ENCODE results near the gene ZNF414.
"Not testable (repeated sequence)": the region's sequence is repeated elsewhere in the genome, so short reads cannot be mapped to it uniquely, and the experiment has no call there.

Gene ZNF414

GRCh38 chr19:8513687-8514504, at the start of gene ZNF414:
TSS of gene ZNF414 (minus strand) at chr19:8514167. CDS start at chr19:8514046, 121 bp downstream.
- DNase-seq, result peak; percentile 95

GRCh38 chr19:8561075-8561764, 47.3 kb upstream of the ZNF414 start:
- DNase-seq, result no peak

GRCh38 chr19:8558325-8558724, 44.4 kb upstream of the ZNF414 start:
- DNase-seq, result no peak

- DNase-seq, result no peak
These were observed 43.8 kb upstream of the ZNF414 start for GRCh38 chr19:8557642-8558238.

GRCh38 chr19:8553729-8554128, 39.8 kb upstream of the ZNF414 start:
- not testable (repeated sequence) for DNase-seq

GRCh38 chr19:8552810-8553209, 38.8 kb upstream of the ZNF414 start:
- DNase-seq, result no peak

GRCh38 chr19:8550070-8550469, 36.1 kb upstream of the ZNF414 start:
- DNase-seq, result no peak

- DNase-seq, result no peak
These were observed 31.8 kb upstream of the ZNF414 start for GRCh38 chr19:8545743-8546142.

- DNase-seq, result no peak
These were observed 30.2 kb upstream of the ZNF414 start for GRCh38 chr19:8544168-8544567.

- no peak for DNase-seq
These were observed 25.7 kb upstream of the ZNF414 start for GRCh38 chr19:8539621-8540149.

- no peak for DNase-seq
These were observed 23.1 kb upstream of the ZNF414 start for GRCh38 chr19:8537099-8537498.

- DNase-seq, result no peak
These were observed 22.3 kb upstream of the ZNF414 start for GRCh38 chr19:8536282-8536681.

- no peak for DNase-seq
These were observed 18.3 kb upstream of the ZNF414 start for GRCh38 chr19:8532225-8532624.

- DNase-seq, result no peak
These were observed 17.5 kb upstream of the ZNF414 start for GRCh38 chr19:8531470-8531869.

GRCh38 chr19:8530061-8530679, 16.2 kb upstream of the ZNF414 start:
- no peak for DNase-seq

GRCh38 chr19:8529369-8530006, 15.5 kb upstream of the ZNF414 start:
- DNase-seq, result no peak

GRCh38 chr19:8528500-8528899, 14.5 kb upstream of the ZNF414 start:
- no peak for DNase-seq

- no peak for DNase-seq
These were observed 12.6 kb upstream of the ZNF414 start for GRCh38 chr19:8526345-8527091.

- no peak for DNase-seq
These were observed 11.4 kb upstream of the ZNF414 start for GRCh38 chr19:8525401-8525684.

GRCh38 chr19:8519388-8519787, 5.4 kb upstream of the ZNF414 start:
- DNase-seq, result no peak

- DNase-seq, result no peak
These were observed 4.6 kb upstream of the ZNF414 start for GRCh38 chr19:8518536-8518935.
